Measurements from ENCODE around the gene UFC1. TPM values are rescaled to one million over a fixed set of nuclear protein-coding genes. Genes with fewer than 3 reads are reported as not detected.

Gene UFC1
- total and polyA plus RNA-seq, 9 donors = 63.2 to 209 (median 107) TPM

GRCh38 chr1:161157867-161158266, 4.1 kb downstream of the UFC1 start:
- no peak overlapping the region for H3K27ac ChIP-seq
- H3K9me3 ChIP-seq = no peaks in the 10 kb centered on the region
- DNase-seq = no peak
- TF ChIP-seq EP300 (IDR thresholded peaks at IDR 0.05) (no peak), CTCF (IDR thresholded peaks at IDR 0.05) (no peak), POLR2A (IDR thresholded peaks at IDR 0.05) (no peak)
- intact Hi-C loops (cut with DNase I) = loop anchor here in 1 of 4 donors (10.0 kb wide), 1 partner anchor 873 kb away; the partner anchor contains the start of gene PEX19
- no peaks in the 10 kb centered on the region for H3K27me3 ChIP-seq
- no peak overlapping the region for H3K4me3 ChIP-seq
- H3K36me3 ChIP-seq = no peaks in the 10 kb centered on the region
- peaks cover 15% of the 10 kb centered on the region for H3K4me1 ChIP-seq (ENCODE audit: insufficient read depth)
- 90 to 97% (median 95%) methylated on average over 1 of the region's 1 CpG for WGBS, 3 donors

- TF ChIP-seq CTCF (IDR thresholded peaks at IDR 0.05) (no peak), POLR2A (IDR thresholded peaks at IDR 0.05) (no peak), EP300 (IDR thresholded peaks at IDR 0.05) (no peak)
- Histone ChIP-seq H3K9me3 (no peaks in the 10 kb centered on the region), H3K4me1 (ENCODE audit: insufficient read depth) (peaks cover 14% of the 10 kb centered on the region), H3K4me3 (peak overlapping the region; percentile 84), H3K27ac (peak overlapping the region; percentile 68 to 89), H3K36me3 (no peaks in the 10 kb centered on the region), H3K27me3 (no peaks in the 10 kb centered on the region)
- WGBS, 3 donors = 67 to 83% (median 70%) methylated on average over 9 of the region's 9 CpGs
- no peak for DNase-seq
- intact Hi-C loops (cut with DNase I) = loop anchor here in 1 of 4 donors (10.0 kb wide), 1 partner anchor 874 kb away; the partner anchor contains the start of gene PEX19
Measured at GRCh38 chr1:161158316-161159010, 4.7 kb downstream of the UFC1 start.

GRCh38 chr1:161159087-161159912, 5.5 kb downstream of the UFC1 start, which contains the start of gene USP21:
Gene USP21 (plus strand): TSS chr1:161159500. CDS start chr1:161160641, 1,141 bp downstream.
- 0 to 2% (median 1%) methylated on average over 49 to 60 of the region's 60 CpGs for WGBS, 3 donors
- peak within 1 kb of the TSS; percentile 84 for H3K4me3 ChIP-seq
- peak in 1 of 3 donors; percentile 52 for TF ChIP-seq CTCF (IDR thresholded peaks at IDR 0.05)
- TF ChIP-seq POLR2A (IDR thresholded peaks at IDR 0.05) = peak; percentile 57
- no peak for TF ChIP-seq EP300 (IDR thresholded peaks at IDR 0.05)
- H3K27ac ChIP-seq = peak within 1 kb of the TSS; percentile 68 to 89
- no peaks in the 10 kb centered on the region for H3K27me3 ChIP-seq
- no peaks in the 10 kb centered on the region for H3K9me3 ChIP-seq
- peaks cover 14% of the 10 kb centered on the region for H3K4me1 ChIP-seq (ENCODE audit: insufficient read depth)
- intact Hi-C loops (cut with DNase I) = loop anchor here in 1 of 4 donors (10.0 kb wide), 1 partner anchor 874 kb away; the partner anchor contains the start of gene PEX19
- H3K36me3 ChIP-seq = no peaks in the 10 kb centered on the region
- DNase-seq = peak; percentile 92 to 96 (median 95)

- no peak for TF ChIP-seq EP300 (IDR thresholded peaks at IDR 0.05)
- no peak for TF ChIP-seq CTCF (IDR thresholded peaks at IDR 0.05)
- TF ChIP-seq POLR2A (IDR thresholded peaks at IDR 0.05) = no peak
- DNase-seq = no peak
- WGBS, 3 donors = 3 to 4% (median 3%) methylated on average over 10 to 11 of the region's 11 CpGs
- Histone ChIP-seq H3K27ac (peak overlapping the region; percentile 68 to 89), H3K4me3 (peak overlapping the region; percentile 84), H3K27me3 (no peaks in the 10 kb centered on the region), H3K4me1 (ENCODE audit: insufficient read depth) (peaks cover 11% of the 10 kb centered on the region), H3K36me3 (no peaks in the 10 kb centered on the region), H3K9me3 (no peaks in the 10 kb centered on the region)
- intact Hi-C loops (cut with DNase I) = loop anchor here in 1 of 4 donors (10.0 kb wide), 1 partner anchor 875 kb away; the partner anchor contains the start of gene PEX19
Measured at GRCh38 chr1:161159913-161160243, 6.1 kb downstream of the UFC1 start.
